ES-I3 (cell line): ENCODE measurements around the gene PTPRG.

Experiments used
- H3K36me3 ChIP-seq: 2 replicates; pipeline ENCODE4 v1.6.1; 2013; ENCODE audit warnings: mild to moderate bottlenecking, low read length, control low read depth, moderate library complexity; ENCODE audit not compliant: insufficient read depth
- H3K4me1 ChIP-seq: 2 replicates; pipeline ENCODE4 v1.6.1; 2013; ENCODE audit warnings: mild to moderate bottlenecking, control low read depth, low read length; ENCODE audit not compliant: insufficient read depth
- H3K9ac ChIP-seq: 2 replicates; pipeline ENCODE4 v1.6.1; 2013; ENCODE audit warnings: low read depth, mild to moderate bottlenecking, low read length, moderate library complexity
- H3K9me3 ChIP-seq: 2 replicates; pipeline ENCODE4 v1.6.1; 2013; ENCODE audit warnings: mild to moderate bottlenecking, low read length, moderate library complexity; ENCODE audit not compliant: control insufficient read depth, insufficient read depth

The PTPRG gene

DNA sequence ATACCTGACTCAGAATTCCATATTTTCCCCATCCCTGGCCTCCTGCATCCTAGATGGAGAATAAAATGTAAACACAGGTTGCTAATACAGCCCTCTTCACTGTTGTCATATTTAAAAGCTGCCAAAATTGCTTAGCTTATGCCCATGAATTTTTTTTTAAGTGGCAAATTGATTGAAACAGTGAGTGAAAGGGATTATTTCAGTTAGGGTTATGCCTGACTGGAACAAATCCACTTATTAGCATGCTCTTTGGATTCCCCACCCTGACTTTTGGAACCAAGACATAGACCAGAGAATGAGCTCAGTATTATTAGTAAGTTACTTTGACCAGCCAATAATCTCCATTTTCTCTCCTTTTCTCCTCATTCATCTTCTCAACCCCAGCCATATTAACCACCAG, 567.3 kb downstream of the PTPRG start:
- Histone ChIP-seq H3K4me1 (no peaks in the 10 kb centered on the region), H3K36me3 (no peaks in the 10 kb centered on the region), H3K9ac (no peak overlapping the region), H3K9me3 (no peaks in the 10 kb centered on the region)

- Histone ChIP-seq H3K9ac (no peak overlapping the region), H3K36me3 (no peaks in the 10 kb centered on the region), H3K9me3 (no peaks in the 10 kb centered on the region), H3K4me1 (no peaks in the 10 kb centered on the region)
Measured at GRCh38 chr3:62131050-62131449, 569.7 kb downstream of the PTPRG start.

DNA sequence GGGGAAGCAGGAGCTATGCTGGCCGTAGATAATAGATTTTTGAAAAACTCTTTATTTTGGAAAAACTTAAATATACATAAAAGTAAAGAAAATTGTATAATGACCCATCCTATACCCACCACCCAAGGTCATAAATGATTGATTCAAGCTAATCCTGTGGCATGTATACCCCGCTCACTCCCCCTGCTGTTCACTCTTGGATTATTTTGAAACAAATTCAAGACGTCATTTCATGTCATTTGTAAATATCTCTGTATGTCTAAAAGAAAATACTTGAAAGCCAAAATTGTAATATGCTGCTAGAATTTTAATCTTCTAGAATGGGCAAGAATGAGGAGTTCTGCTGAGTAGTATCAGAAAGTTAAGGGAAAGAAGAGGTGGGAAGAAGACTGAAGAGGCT, 570.2 kb downstream of the PTPRG start:
- Histone ChIP-seq H3K9me3 (no peaks in the 10 kb centered on the region), H3K36me3 (no peaks in the 10 kb centered on the region), H3K9ac (no peak overlapping the region), H3K4me1 (no peaks in the 10 kb centered on the region)

DNA sequence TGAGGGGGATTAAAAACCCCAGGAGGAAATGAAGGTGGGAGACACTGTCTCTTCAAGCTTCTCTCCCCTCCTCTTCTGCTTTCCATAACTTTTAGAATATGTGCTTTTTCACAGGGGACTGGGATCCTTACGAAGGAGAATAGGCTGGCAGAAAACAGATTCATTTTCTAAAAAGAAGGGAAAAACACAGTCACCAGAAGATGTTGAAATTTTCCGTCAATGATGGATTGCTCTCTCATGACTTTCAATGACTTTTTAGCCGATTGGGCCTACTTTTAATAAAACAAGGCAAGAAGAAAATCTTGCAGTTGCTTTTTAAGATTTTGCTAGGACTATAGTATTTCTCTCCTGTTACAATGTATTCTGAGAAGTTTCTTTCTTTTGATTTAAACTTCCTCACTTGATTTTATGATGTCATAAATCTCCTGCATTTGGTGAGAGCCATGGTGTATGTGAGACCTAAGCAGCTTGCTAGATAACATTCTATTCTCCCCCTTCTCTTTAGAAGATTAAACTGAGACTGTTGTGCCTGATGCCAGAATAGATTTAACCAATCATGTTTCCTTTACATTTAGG, 570.7 kb downstream of the PTPRG start:
- Histone ChIP-seq H3K4me1 (no peaks in the 10 kb centered on the region), H3K9me3 (no peaks in the 10 kb centered on the region), H3K9ac (no peak overlapping the region), H3K36me3 (no peaks in the 10 kb centered on the region)

GRCh38 chr3:62133015-62133414, 571.6 kb downstream of the PTPRG start:
- Histone ChIP-seq H3K4me1 (no peaks in the 10 kb centered on the region), H3K9ac (no peak overlapping the region), H3K36me3 (no peaks in the 10 kb centered on the region), H3K9me3 (no peaks in the 10 kb centered on the region)

DNA sequence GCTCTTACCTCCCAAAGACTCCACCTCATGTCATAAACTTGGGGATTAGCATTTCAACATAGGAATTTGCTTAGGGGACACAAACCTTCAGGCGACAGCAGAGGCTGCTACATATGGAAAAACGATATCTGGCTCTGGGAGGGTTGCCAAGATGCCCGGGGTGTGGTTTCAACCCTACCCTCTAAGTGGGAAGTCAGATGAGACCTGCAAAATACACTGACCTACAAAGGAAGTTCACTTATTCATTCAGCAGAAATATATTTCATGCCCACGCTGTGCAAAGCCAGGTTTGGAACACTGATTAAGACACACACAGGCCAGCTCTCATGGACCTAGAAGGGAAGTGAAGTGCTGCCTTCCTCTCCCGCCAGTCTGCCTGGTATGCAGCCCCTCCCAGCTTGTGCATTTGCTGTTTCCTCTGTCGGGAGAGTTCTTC, 572.7 kb downstream of the PTPRG start:
- H3K4me1 ChIP-seq, result no peaks in the 10 kb centered on the region
- no peaks in the 10 kb centered on the region for H3K9me3 ChIP-seq
- no peak overlapping the region for H3K9ac ChIP-seq
- H3K36me3 ChIP-seq, result no peaks in the 10 kb centered on the region

DNA sequence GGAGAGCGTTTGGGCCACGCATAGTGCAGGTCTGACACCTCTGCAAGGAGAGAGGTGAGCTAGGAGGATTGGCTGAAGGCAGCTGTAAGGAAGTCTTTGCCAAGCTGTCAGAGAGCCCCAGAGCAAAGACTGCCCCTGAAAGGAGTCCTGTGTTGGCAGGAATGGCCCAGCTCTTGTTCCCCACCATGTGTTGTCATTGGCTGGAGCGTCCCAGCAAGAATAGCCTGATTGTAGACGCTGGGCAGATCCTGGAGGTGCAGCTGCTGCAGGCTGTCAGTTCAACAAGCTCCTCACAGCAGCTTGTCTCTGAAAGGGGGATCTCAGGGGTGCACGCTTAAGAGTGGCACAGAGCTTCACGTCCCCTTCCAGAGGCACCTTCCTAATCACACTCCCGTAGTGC, 574.4 kb downstream of the PTPRG start:
- no peak overlapping the region for H3K9ac ChIP-seq
- H3K36me3 ChIP-seq, result no peaks in the 10 kb centered on the region
- no peaks in the 10 kb centered on the region for H3K4me1 ChIP-seq
- no peaks in the 10 kb centered on the region for H3K9me3 ChIP-seq

DNA sequence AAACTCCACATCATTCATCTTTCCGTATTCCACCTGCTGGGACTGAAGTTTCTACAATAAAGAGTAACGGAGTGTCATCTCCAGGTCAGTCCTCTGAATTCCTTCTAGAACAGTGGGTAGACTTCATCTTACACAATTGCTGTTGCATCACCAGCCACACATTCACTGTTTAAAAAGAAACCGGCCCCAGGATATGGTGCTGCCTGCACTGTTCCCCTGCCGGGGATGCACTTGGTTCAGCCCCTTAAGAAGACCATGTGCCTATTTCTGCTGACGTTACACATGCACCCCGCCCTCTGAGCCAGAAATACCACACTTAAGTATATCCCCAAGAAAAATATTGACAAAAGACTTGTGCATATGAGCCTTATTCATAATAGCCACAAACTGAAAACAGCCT, 578.6 kb downstream of the PTPRG start:
- no peak overlapping the region for H3K9ac ChIP-seq
- no peaks in the 10 kb centered on the region for H3K36me3 ChIP-seq
- H3K9me3 ChIP-seq, result no peaks in the 10 kb centered on the region
- peaks cover 4% of the 10 kb centered on the region; the same call in 1 of the 2 replicates for H3K4me1 ChIP-seq

DNA sequence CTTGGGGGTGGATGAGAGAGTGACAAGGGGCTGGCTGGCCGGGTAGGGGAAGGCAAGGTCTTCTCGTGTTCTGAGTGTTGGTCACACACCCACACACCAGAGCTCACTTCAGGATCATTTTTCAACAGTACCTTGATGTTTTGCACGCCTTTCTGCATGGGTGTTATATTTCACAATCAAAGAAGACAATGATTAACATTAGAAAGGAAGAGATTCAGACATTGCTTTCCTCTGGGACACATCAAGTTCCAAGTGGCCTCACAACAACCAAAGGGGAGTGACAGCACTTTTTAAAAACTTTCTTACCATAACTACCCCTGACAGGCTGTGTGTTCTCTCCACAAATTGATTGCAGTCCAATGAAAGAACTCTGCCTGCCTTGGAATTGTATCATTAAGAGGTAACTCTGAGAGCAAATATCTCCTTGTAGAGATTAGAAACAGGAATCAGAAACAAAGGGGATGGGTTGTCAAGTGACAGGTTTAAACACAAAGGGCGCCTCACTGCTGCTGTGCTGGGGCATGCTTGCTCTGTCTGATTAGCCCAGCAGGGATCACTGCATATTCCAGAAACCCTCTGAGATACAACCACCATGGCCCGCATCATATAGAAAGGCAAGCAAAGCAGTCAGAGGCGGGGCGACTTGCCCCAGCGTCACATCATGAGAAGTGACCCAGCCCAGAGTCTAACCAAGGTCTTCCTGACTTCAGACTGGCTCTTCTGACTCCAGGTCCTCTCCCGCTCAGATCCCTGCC, 581.1 kb downstream of the PTPRG start:
- Histone ChIP-seq H3K36me3 (peaks cover 5% of the 10 kb centered on the region; the same call in 1 of the 2 replicates), H3K4me1 (peaks cover 4% of the 10 kb centered on the region; the same call in 1 of the 2 replicates), H3K9me3 (no peaks in the 10 kb centered on the region), H3K9ac (no peak overlapping the region)

GRCh38 chr3:62143843-62144450, 582.6 kb downstream of the PTPRG start:
- no peaks in the 10 kb centered on the region for H3K9me3 ChIP-seq
- H3K9ac ChIP-seq, result no peak overlapping the region
- peaks cover 5% of the 10 kb centered on the region; the same call in 1 of the 2 replicates for H3K36me3 ChIP-seq
- H3K4me1 ChIP-seq, result peaks cover 4% of the 10 kb centered on the region; the same call in 1 of the 2 replicates

DNA sequence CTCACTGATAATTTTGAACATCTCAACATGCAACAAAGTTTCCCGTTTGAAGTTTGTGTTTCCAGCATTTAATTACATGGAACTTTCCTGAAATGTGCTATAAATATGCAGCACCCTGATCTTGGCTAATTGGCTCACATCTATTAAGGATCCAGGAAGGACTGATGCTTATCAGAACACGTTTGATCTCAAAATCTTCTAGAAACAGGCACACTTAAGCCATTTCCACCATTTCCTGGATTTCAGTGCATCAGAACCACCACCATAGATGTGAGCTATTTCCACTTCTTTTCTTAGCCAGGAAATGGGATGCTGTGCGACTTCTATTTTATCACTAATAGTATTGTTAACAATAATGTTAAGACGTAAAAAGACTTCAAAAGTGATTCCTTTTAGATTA, 583.1 kb downstream of the PTPRG start:
- peaks cover 4% of the 10 kb centered on the region; the same call in 1 of the 2 replicates for H3K4me1 ChIP-seq
- no peak overlapping the region for H3K9ac ChIP-seq
- peaks cover 5% of the 10 kb centered on the region; the same call in 1 of the 2 replicates for H3K36me3 ChIP-seq
- no peaks in the 10 kb centered on the region for H3K9me3 ChIP-seq

- peaks cover 4% of the 10 kb centered on the region; the same call in 1 of the 2 replicates for H3K4me1 ChIP-seq
- no peaks in the 10 kb centered on the region for H3K9me3 ChIP-seq
- peaks cover 5% of the 10 kb centered on the region; the same call in 1 of the 2 replicates for H3K36me3 ChIP-seq
- H3K9ac ChIP-seq, result no peak overlapping the region
Measured at GRCh38 chr3:62145086-62145757, 583.9 kb downstream of the PTPRG start.

- no peaks in the 10 kb centered on the region for H3K4me1 ChIP-seq
- peaks cover 5% of the 10 kb centered on the region; the same call in 1 of the 2 replicates for H3K36me3 ChIP-seq
- H3K9ac ChIP-seq, result no peak overlapping the region
- no peaks in the 10 kb centered on the region for H3K9me3 ChIP-seq
Measured at GRCh38 chr3:62149539-62149938, 588.2 kb downstream of the PTPRG start.

DNA sequence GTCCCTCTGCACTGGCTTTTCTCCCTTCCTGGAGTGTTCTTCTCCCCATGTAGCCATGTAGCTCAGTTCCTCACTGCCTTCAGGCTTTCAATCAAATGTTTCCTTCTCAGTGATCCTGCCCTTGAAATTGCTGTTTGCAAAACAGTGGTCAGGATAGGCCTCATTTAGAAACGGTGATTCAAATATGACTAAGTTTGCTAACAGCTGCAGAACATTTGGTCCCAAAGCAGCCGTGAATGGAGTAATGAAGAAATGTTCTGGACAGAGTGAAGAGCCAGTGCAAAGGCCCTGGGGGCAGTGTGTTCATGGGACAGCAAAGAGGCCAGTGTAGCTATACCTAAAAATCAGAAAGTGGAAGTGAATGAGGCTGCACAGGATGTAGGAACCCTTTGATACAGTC, 588.6 kb downstream of the PTPRG start:
- H3K9me3 ChIP-seq, result no peaks in the 10 kb centered on the region
- no peaks in the 10 kb centered on the region for H3K4me1 ChIP-seq

More for the DNA sequence above, 588.6 kb downstream of the PTPRG start:
- Histone ChIP-seq H3K36me3 (peaks cover 5% of the 10 kb centered on the region; the same call in 1 of the 2 replicates), H3K9ac (no peak overlapping the region)
